GM19193 (cell line): ENCODE results near the gene TULP1.

Source experiments
- POLR2A ChIP-seq: IDR thresholded peaks from 4 replicates; pipeline ENCODE4 v1.6.1; 2011; ENCODE audit not compliant: insufficient read depth, insufficient read length; ENCODE audit errors: extremely low read depth

TULP1 gene

DNA sequence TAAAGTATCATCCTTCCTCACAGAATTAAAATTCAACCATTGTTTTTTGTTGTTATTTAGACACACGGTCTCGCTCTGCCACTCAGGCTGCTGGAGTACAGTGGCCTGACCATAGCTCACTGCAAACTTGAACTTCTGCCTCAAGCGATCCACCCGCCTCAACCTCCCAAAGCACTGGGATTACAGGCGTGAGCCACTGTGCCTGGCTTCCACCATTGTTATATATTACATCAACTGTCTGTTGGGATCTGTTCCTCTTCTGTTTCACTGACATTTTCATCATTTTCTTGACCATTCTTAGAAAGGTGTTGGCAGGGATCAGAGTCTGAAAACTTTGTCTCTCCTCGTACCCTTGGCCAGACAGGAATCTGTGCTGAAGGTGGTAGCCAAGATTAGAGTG lies 21.3 kb upstream of the TULP1 start:
- no peak for TF ChIP-seq POLR2A

DNA sequence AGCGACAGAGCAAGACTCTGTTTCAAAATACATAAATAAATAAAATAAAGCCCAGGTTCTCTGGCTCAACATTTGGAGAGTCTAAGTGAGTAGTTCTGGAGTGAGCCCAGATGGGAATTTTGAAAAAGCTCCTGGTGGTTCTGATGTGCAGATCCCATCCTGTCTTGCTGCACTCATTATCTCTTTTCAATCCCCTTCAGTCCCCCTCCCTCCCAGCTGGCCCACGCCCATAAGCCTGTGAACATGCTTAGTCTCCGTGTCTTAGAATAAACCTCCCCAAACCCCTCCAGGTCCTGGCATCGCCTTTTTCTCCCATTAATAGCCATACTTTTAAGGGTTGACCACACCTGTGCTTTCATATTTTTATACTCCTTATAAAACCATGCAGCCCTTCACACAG lies 19.4 kb upstream of the TULP1 start:
- no peak for TF ChIP-seq POLR2A

- TF ChIP-seq POLR2A = no peak
Observed at GRCh38 chr6:35524380-35525020, 11.8 kb upstream of the TULP1 start.

GRCh38 chr6:35522660-35523658 lies 10.3 kb upstream of the TULP1 start:
- no peak for TF ChIP-seq POLR2A

DNA sequence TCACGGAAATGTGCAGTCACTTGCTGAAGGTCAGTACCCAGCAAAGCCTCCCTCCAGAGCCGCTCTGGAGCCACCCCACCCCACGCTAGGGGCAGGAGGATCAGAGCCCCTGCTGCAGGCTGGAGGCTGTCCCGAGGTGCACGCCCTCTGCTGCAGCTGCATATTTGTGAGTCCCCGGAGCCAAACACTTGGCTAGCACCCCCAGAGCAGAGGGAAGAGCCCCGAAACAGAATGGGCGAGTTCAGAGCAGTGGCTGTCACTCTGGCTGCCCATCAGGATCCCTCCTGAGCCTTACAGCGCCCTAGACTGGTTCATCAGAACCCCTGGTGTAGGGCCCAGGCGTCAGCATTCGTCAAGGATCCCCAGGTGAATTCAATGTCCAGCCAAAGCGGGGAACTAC lies 9.5 kb upstream of the TULP1 start:
- TF ChIP-seq POLR2A = no peak

DNA sequence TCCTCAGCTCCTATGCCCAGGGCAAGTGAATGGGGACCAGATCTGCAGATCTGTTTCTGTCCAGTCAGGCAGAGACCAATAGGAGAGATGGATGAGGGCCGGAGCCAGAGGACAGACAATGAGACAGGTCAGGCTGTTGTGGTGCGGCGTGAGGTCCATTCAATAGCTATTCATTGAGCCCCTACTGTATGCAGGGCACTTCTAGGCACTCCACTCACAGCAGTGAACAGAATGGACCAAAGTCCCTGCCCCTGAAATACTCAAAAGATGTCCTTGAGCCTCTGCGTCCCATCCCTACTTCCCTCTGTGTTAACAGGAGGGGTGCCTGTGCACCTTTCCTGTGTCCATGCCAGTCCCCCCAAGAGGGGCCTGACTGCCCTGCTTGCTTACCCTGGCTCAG lies 8.5 kb upstream of the TULP1 start:
- TF ChIP-seq POLR2A = no peak

DNA sequence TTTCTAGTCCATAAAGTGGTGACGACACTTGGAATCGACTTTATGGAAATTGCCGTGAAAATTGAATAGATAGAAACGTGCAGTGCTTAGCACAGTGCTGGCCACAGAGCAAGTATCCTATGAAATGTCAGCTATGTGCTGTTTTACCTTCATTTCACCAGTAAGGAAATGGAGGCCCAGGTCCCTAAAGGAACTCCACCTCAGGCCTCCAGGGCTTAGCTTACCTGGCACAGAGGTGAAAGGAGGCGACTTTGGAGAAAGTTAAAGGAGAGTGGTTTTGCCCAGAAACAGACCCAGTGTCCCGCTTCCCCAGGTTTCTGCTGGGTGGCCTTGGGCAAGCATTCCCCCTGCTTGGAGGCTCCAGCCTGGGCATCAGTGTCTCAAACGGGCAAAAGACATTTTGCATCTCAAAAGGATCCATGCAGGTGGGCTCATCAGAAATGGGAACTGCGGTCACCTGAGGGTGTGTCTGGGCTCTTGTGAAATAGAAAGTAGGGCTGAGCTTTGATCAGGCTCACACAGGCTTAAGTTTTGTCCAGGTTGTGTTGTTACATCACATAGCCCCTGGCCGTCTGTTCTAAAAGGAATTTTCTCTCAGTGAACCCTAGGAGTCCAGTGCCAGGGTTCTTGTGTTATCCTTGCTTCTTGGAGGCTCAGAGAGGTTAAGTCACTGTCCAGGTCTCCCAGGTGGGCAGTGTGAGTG lies 6.8 kb upstream of the TULP1 start:
- TF ChIP-seq POLR2A = no peak

GRCh38 chr6:35518566-35519312 lies 6.0 kb upstream of the TULP1 start:
- no peak for TF ChIP-seq POLR2A

DNA sequence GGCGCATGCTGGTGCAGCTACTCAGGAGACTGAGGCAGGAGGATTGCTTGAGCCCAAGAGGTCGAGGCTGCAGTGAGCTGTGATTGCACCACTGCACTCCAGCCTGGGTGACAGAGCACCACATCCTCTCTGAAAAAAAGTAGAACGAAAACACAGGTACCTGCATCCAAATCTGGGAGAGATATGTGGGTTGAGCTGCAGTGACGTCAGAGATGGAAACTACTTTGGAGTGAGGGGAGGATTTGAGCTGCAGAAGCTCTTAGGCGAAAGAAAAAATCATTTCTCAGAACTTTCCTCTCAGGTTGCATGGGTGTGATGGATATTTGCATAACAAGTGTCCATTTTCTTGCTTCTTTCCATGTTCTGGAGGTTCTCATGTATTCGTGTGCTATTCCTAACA lies 4.0 kb upstream of the TULP1 start:
- no peak for TF ChIP-seq POLR2A

DNA sequence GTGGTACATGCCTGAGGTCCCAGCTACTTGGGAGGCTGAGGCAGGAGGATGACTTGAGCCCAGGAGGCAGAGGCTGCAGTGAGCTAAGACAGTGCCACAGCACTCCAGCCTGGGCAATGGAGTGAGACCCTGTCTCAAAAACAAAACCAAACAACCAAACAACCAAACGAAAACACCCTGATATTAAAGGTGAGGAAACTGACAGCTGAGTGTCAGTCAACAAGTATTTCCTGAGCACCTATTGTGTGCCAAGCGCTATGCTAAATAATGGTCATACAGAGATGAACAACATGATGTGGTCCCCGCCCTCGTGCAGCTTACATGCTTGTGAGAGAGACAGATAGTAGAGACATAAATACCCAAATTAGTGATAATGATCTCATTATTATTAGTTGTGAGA lies 1.9 kb upstream of the TULP1 start:
- no peak for TF ChIP-seq POLR2A

GRCh38 chr6:35512006-35512405 lies 690 bp downstream of the TULP1 start:
- no peak for TF ChIP-seq POLR2A

DNA sequence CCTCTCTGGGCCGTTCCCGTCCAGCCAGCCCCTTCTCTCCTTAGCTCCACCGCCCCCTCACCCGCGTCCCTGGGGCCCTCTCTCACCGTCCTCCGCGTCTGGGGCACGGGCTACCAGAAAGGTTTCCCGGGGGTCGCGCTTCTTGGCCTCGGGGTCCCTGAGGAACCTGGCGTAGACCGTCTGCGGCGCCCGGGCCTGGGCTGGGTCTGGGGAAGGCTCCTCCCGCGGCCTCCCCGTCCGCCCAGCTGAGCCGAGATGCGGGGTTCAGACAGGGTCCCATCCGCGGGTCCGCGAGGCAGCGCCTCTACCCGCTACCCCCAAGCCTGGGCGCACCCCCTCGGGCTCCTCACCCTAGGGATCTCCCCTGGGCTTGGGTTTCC lies 1.1 kb downstream of the TULP1 start:
- no peak for TF ChIP-seq POLR2A

- no peak for TF ChIP-seq POLR2A
Observed at GRCh38 chr6:35510916-35511561, 1.7 kb downstream of the TULP1 start.

DNA sequence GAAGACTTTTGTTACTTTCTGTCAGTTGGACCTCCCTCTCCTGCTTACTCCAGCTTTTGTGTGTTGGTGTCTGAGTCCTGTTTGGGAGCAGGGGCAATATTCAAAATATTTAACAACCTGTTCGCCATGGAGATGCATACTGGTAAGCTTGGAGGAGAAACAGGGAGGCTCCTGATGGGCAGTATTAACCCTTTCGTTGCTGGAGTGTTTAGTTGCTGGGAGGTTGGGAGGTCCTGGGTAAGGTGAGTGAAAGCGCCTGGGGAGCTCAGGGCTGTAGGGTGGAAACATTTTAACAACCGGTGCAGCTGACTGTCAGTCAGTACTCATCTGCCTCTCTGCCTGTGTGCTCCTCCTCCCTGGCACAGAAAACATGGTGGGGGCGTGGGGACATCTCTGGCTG lies 4.2 kb downstream of the TULP1 start:
- no peak for TF ChIP-seq POLR2A
